Lung (tissue), 12 donors: ENCODE measurements around the gene FER1L5. TPM values are rescaled to one million over a fixed set of nuclear protein-coding genes. Genes with fewer than 3 reads are reported as not detected.
A peak's percentile ranks its signal among the peaks of the same experiment; 100 is the strongest.

ENCODE experiments used
- ATAC-seq: fragments of 200-7000 bp; cut with Tn5 transposase; one replicate; pipeline ENCODE4 v1.9.1; 2020; ENCODE audit warnings: moderate number of reproducible peaks; ENCODE audit not compliant: insufficient read depth, low FRiP score
- DNase-seq, 3 donors: peaks; one replicate each; pipeline ENCODE4 v3.0.0-alpha.2; 2013 to 2017
- H3K27ac ChIP-seq, 2 donors: one replicate each; pipeline ENCODE4 v1.5.1; 2013; ENCODE audit warnings: mild to moderate bottlenecking in 2 of 2, moderate library complexity in 2 of 2, control low read depth in 1 of 2, inconsistent platforms in 1 of 2, low read depth in 1 of 2, low read length in 1 of 2
- H3K27me3 ChIP-seq, 3 donors: one replicate each; pipeline ENCODE4 v1.5.1; 2013; ENCODE audit warnings: low read length in 2 of 3; ENCODE audit not compliant: control insufficient read depth in 3 of 3, insufficient read depth in 3 of 3
- H3K36me3 ChIP-seq, 4 donors: one replicate each; pipeline ENCODE4 v1.5.1; 2013; ENCODE audit warnings: low read length in 4 of 4, mild to moderate bottlenecking in 1 of 4, moderate library complexity in 1 of 4; ENCODE audit not compliant: control insufficient read depth in 4 of 4, insufficient read depth in 4 of 4
- H3K4me1 ChIP-seq, 5 donors: one replicate each; pipeline ENCODE4 v1.5.1; 2013; ENCODE audit warnings: low read length in 5 of 5, mild to moderate bottlenecking in 2 of 5, moderate library complexity in 1 of 5; ENCODE audit not compliant: control insufficient read depth in 5 of 5, insufficient read depth in 5 of 5
- H3K4me3 ChIP-seq: one replicate; pipeline ENCODE4 v1.5.1; 2013; ENCODE audit warnings: mild to moderate bottlenecking, control low read depth, moderate library complexity
- H3K9ac ChIP-seq, 2 donors: one replicate each; pipeline ENCODE4 v1.5.1; 2013; ENCODE audit warnings: low read length in 2 of 2, control low read depth in 1 of 2; ENCODE audit not compliant: insufficient read depth in 1 of 2
- H3K9me3 ChIP-seq, 4 donors: one replicate each; pipeline ENCODE4 v1.5.1; 2013; ENCODE audit warnings: low read length in 3 of 4, mild to moderate bottlenecking in 1 of 4, moderate library complexity in 1 of 4; ENCODE audit not compliant: control insufficient read depth in 4 of 4, insufficient read depth in 3 of 4
- WGBS, 2 donors: extraction: QIAGEN DNeasy Blood & Tissue Kit; methylation state at CpG; one replicate each; pipeline ENCODE4 v1.1.7; 2013; 5-methylcytosine and 5-hydroxymethylcytosine counted together
- polyA plus RNA-seq, 2 donors: library from polyadenylated mRNA; stranded (reverse); fragments of 200-250 nt; gene quantifications; one replicate each; pipeline ENCODE4 v1.2.1, GENCODE V29; 2013
- total RNA-seq, 2 donors: library from RNA; depleted of rRNA in 1 of 2; stranded (reverse); fragments of >200 nt in 1 of 2; gene quantifications; one replicate each; pipeline ENCODE4 v1.2.1, GENCODE V29; 2014 to 2021
- TF ChIP-seq, protein P1 (sequence below): IDR thresholded peaks from 2 replicates; pipeline ENCODE4 v1.5.1; 2012; ENCODE audit warnings: mild to moderate bottlenecking; ENCODE audit errors: control extremely low read depth, extremely low read depth
- donor health status: control.
- donor health status: control.
- donor health status: Bipolar disorder and iron deficiency.
- donor health status: healthy.
- donor health status: DM: yes; HTN: yes; CAD: no.

Gene FER1L5
- total and polyA plus RNA-seq, 4 donors, result 0.09 to 0.77 (median 0.40) TPM

DNA sequence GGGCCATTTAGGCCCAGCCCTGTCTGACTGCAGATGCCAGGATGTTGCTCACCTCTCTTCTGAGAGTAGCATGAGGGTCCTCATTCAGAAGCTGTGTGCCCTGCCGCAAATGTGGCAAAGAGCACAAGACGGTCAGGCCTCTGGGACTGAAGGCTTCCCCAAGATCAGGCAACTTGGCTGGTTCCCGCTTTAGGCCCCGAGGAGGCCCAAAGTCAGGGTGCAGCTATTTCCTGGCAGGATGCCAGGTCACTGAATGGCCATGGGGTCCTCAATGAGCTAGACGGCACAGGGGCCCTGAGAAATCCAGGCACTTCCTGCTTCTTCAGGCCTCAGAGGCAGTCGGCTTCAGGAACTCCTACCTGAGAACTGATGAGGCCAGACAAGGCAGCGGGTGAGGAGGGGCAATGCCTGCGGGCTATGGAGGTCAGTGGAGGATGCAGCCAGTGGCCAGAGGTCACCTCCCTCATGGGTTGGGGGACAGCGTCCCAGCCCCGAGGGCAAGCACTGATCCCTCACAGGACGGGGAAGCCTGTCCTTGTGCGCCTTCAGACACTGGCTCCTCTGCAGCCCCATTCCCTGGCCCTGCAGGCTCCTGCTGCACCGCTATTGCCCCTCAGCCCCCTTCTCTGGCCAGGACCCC, 52.4 kb downstream of the FER1L5 start:
- TF ChIP-seq, protein P1, sequence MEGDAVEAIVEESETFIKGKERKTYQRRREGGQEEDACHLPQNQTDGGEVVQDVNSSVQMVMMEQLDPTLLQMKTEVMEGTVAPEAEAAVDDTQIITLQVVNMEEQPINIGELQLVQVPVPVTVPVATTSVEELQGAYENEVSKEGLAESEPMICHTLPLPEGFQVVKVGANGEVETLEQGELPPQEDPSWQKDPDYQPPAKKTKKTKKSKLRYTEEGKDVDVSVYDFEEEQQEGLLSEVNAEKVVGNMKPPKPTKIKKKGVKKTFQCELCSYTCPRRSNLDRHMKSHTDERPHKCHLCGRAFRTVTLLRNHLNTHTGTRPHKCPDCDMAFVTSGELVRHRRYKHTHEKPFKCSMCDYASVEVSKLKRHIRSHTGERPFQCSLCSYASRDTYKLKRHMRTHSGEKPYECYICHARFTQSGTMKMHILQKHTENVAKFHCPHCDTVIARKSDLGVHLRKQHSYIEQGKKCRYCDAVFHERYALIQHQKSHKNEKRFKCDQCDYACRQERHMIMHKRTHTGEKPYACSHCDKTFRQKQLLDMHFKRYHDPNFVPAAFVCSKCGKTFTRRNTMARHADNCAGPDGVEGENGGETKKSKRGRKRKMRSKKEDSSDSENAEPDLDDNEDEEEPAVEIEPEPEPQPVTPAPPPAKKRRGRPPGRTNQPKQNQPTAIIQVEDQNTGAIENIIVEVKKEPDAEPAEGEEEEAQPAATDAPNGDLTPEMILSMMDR, result no peak

DNA sequence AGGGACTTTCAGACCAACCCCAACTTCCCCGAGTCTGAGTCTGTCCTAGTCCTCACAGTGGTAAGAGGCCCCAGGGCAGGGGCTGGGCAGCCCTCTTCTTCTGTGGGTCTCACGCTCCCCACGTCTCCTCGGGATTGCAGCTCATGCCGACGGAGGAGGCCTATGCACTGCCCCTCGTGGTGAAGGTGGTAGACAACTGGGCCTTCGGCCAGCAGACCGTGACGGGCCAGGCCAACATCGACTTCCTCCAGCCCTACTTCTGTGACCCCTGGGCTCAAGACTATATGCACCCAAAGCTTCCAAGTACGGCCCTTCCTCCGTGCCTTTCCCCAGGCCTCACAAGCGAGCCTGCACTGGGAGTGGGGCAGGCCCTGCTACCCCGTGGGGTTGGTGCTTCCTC, 53.0 kb downstream of the FER1L5 start:
- no peak overlapping the region for H3K27ac ChIP-seq
- ATAC-seq (no peak), DNase-seq (peak in 1 of 3 donors; percentile 4)
- H3K4me3 ChIP-seq, result no peak overlapping the region
- no peak overlapping the region for H3K9ac ChIP-seq
- H3K4me1 ChIP-seq, result peaks cover 0 to 10% (median 2%) of the 10 kb centered on the region in 5 donors
- H3K9me3 ChIP-seq, result no peaks in the 10 kb centered on the region
- no peaks in the 10 kb centered on the region for H3K36me3 ChIP-seq
- no peaks in the 10 kb centered on the region for H3K27me3 ChIP-seq
- 80 to 84% methylated on average over 15 of the region's 15 CpGs for WGBS, 2 donors
- TF ChIP-seq, protein P1, result no peak

More for the DNA sequence above, 52.4 kb downstream of the FER1L5 start:
- WGBS, 2 donors, result 81 to 84% methylated on average over 13 of the region's 13 CpGs
- Histone ChIP-seq H3K36me3 (no peaks in the 10 kb centered on the region), H3K9me3 (no peaks in the 10 kb centered on the region), H3K4me3 (no peak overlapping the region), H3K4me1 (peaks cover 0 to 10% (median 2%) of the 10 kb centered on the region in 5 donors), H3K27me3 (no peaks in the 10 kb centered on the region), H3K27ac (no peak overlapping the region), H3K9ac (no peak overlapping the region)
- ATAC-seq, result no peak
- peak in 2 of 3 donors; percentile 11 to 24 for DNase-seq

DNA sequence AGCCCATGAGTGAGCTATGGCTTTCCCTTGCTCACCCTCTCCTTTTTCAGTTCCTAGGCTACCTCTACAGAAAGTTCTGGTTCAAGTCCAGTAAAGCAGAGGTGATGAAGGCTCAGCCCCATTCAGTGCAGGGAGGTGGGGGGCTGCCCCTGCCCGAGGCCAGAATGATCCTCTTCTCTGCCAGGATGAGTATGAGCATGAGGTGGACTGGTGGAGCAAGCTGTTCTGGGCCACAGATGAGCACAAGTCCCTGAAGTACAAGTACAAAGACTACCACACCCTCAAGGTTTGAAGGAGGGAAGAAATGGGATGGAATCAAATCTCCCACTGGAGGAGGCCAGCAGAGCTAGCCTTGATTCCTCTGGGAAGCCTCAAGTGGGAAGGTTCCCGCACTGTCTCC, 54.9 kb downstream of the FER1L5 start:
- no peak overlapping the region for H3K9ac ChIP-seq
- TF ChIP-seq, protein P1, result no peak
- no peak for ATAC-seq
- H3K4me3 ChIP-seq, result no peak overlapping the region
- H3K36me3 ChIP-seq, result peaks cover 0 to 2% (median 0%) of the 10 kb centered on the region in 4 donors
- 83 to 89% methylated on average over 2 of the region's 2 CpGs for WGBS, 2 donors
- H3K9me3 ChIP-seq, result no peaks in the 10 kb centered on the region
- H3K27ac ChIP-seq, result no peak overlapping the region
- H3K4me1 ChIP-seq, result peaks cover 0 to 8% (median 2%) of the 10 kb centered on the region in 5 donors
- H3K27me3 ChIP-seq, result no peaks in the 10 kb centered on the region
- no peak for DNase-seq
